Endothelial cell of hepatic sinusoid (primary cell): ENCODE results near the gene UPF1.

Experiments used
- in situ Hi-C: cut with HindIII; loops from 2 replicates; pipeline ENCODE4 v1.10.0; 2017; ENCODE audit warnings: low sequenced_read_pairs

UPF1 gene

GRCh38 chr19:18853755-18854427 lies 22.1 kb downstream of the UPF1 start:
- in situ Hi-C loops, result no loop called here

DNA sequence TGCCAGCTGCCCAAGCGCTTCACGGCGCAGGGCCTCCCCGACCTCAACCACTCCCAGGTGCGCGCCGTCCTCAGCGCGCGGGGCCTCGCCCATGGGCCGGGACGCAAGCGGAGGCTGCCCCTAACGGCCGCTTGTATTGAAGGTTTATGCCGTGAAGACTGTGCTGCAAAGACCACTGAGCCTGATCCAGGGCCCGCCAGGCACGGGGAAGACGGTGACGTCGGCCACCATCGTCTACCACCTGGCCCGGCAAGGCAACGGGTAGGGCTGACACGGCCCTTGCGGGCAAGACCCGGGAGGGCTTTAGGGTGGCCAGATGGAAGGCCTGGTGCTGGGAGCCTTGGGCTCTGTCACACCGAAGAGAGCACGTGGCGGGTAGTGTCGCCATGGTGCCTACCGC lies 23.2 kb downstream of the UPF1 start:
- in situ Hi-C loops, result no loop called here

DNA sequence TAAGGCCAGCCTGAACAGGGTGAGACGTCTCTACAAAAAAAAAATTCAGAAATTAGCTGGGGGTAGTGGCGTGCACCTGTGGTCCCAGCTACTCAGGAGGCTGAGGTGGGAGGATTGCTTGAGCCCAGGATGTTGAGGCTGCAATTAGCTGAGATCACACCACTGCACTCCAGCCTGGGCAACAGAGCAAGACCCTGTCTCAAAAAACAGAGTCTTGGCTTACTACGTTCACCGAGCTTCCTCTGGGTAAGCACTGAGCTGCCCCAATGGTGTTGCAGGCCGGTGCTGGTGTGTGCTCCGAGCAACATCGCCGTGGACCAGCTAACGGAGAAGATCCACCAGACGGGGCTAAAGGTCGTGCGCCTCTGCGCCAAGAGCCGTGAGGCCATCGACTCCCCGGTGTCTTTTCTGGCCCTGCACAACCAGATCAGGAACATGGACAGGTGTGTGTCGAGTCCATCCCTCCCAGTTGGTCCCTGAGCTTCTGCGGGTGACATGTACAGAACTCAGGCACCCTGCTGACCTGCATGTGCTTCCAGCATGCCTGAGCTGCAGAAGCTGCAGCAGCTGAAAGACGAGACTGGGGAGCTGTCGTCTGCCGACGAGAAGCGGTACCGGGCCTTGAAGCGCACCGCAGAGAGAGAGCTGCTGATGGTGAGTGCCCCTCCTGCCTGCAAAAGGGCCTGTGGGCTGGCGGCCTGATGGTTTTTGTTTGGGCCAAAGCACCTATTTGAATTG lies 24.1 kb downstream of the UPF1 start:
- in situ Hi-C loops, result no loop called here

GRCh38 chr19:18856385-18857126 lies 24.8 kb downstream of the UPF1 start:
- in situ Hi-C loops, result no loop called here

- in situ Hi-C loops, result no loop called here
Observed at GRCh38 chr19:18857223-18857622, 25.5 kb downstream of the UPF1 start.

DNA sequence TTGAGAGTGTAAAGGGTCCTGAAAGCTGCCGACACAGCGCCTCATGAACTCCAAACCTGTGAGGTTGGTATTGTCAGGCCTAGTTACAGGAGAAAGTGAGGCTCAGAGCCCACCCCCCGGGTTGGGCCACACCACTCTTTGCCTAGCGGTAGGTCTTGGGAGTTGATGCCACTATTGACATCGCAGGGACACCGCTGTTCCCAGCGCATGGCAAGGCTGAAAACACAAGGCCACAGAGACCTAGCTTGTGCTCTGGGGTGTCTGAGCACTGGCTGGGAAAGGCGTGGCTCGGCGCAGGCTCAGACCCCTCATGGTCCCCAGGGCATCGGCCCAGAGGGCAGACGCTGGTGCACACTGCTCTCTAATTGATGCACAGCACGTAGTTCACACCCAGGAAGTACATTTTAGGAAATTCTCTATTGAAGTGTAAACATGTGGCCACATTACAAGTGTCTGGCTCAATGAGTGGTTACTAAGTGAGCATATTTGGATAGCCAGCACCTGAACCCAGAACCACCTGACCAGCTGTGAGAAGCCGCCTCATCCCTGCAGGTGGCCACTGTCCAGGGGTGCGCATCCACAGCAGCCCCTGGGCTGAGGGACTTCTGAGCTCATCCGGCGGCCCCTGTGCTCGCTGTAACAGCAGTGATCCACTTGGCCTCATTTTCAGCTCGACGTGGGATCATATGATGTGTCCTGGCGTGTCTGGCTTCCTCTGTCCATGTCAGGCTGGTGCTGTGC lies 27.3 kb downstream of the UPF1 start:
- in situ Hi-C loops, result no loop called here

- in situ Hi-C loops, result loop anchor here (10.0 kb wide), 1 partner anchor 65 kb away; the partner anchor contains the start of gene COMP
Observed at GRCh38 chr19:18859676-18860301, 28.0 kb downstream of the UPF1 start.

DNA sequence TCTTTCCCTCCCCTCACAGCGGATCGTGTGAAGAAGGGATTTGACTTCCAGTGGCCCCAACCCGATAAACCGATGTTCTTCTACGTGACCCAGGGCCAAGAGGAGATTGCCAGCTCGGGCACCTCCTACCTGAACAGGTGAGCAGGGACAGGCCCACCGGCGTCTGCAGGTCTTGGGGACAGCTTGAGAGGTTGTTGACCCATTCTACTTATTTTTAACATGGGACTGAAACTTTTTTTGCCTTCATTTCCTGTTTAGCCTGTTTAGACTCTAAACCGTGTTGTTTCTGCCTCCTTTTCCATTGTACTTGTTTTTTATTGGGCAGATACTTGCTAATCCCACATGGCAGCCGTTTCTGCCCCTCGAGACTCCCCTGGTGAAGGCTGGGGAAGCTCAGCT lies 28.5 kb downstream of the UPF1 start:
- in situ Hi-C loops, result loop anchor here (10.0 kb wide), 1 partner anchor 66 kb away; the partner anchor contains the start of gene COMP

DNA sequence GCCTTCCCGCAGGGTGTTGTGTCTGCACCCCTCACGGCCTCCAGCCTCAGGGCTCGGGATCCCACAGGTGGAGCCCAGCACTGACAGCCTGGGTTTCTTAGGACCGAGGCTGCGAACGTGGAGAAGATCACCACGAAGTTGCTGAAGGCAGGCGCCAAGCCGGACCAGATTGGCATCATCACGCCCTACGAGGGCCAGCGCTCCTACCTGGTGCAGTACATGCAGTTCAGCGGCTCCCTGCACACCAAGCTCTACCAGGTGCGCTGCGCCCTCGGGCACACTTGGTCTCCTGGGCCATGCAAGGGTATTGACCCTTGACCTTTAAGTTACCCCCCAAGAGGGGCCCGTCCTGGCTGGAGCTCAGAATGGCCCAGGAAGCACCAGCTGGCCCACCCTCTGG lies 29.0 kb downstream of the UPF1 start:
- in situ Hi-C loops, result loop anchor here (10.0 kb wide), 1 partner anchor 66 kb away; the partner anchor contains the start of gene COMP

- in situ Hi-C loops, result loop anchor here (10.0 kb wide), 1 partner anchor 66 kb away; the partner anchor contains the start of gene COMP
Observed at GRCh38 chr19:18861235-18861634, 29.5 kb downstream of the UPF1 start.

- in situ Hi-C loops, result loop anchor here (10.0 kb wide), 1 partner anchor 67 kb away; the partner anchor contains the start of gene COMP
Observed at GRCh38 chr19:18861917-18862316, 30.2 kb downstream of the UPF1 start.

GRCh38 chr19:18862976-18863842 lies 31.4 kb downstream of the UPF1 start:
- in situ Hi-C loops, result loop anchor here (10.0 kb wide), 1 partner anchor 68 kb away; the partner anchor contains the start of gene COMP

DNA sequence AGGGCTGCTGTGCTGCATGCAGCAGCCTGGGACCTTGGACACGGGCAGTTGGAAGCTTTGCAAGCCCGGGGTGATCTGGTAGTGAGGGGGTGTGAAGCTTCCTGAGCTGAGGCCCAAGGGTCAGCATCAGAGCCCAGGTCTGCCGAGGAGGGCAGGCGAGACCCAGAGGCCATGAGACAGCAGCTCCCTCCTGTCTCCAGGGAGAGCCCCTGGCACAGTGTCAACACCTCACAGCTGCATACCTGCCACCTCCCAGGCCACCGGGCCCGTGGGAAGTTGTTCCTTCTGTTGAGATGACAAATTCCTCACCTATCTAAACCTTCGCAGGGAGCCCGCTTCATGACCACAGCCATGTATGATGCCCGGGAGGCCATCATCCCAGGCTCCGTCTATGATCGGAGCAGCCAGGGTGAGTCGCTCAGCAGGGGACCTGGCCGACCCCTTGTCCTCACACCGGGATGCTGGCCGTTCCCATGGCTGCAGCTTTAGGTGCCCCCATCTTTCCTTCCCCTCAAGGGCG lies 32.1 kb downstream of the UPF1 start:
- in situ Hi-C loops, result loop anchor here (10.0 kb wide), 1 partner anchor 69 kb away; the partner anchor contains the start of gene COMP

DNA sequence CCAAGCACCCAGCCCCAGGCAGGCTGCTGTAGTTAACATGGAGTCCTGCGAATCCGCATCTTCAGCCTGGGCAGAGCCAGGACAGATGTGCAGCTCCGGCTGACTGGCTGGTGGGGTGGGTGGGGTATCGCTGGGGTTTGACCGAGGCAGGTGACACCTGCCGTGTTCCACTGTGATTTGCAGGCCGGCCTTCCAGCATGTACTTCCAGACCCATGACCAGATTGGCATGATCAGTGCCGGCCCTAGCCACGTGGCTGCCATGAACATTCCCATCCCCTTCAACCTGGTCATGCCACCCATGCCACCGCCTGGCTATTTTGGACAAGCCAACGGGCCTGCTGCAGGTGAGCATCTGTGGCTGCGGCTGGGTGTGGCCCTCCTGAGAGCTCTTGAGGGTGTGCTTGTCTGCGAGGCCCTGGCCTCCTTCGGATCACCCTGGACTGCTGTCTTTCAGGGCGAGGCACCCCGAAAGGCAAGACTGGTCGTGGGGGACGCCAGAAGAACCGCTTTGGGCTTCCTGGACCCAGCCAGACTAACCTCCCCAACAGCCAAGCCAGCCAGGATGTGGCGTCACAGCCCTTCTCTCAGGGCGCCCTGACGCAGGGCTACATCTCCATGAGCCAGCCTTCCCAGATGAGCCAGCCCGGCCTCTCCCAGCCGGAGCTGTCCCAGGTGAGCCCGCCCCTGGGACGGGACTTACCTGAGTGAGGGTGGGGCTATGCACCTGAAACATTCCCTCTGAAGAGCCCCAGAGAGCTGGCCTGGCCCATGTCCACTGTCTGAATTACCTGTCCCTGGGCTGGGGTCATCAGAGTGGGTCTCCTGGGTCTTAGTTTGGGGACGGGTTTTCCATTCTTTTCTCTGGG lies 33.6 kb downstream of the UPF1 start:
- in situ Hi-C loops, result loop anchor here (10.0 kb wide), 1 partner anchor 71 kb away; the partner anchor contains the start of gene COMP

- in situ Hi-C loops, result loop anchor here (10.0 kb wide), 1 partner anchor 71 kb away; the partner anchor contains the start of gene COMP
Observed at GRCh38 chr19:18865973-18866799, 34.4 kb downstream of the UPF1 start.

DNA sequence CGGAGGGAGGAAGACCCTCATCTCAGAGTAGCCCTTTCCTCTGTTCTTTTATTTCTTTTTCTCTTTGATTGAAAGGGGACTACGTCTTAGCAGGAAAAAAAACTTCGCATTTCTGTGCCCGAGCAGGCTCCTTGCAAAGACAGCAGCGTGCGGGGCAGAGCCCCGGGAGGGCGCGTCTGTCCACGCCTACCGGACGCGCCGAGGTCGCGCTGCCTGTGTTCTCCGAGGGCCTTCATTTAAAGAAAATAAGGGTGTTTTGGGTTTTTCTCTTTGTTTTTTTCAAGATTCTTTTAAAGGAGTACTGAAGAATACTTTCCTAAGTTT lies 35.0 kb downstream of the UPF1 start:
- in situ Hi-C loops, result loop anchor here (10.0 kb wide), 1 partner anchor 72 kb away; the partner anchor contains the start of gene COMP

- in situ Hi-C loops, result loop anchor here (10.0 kb wide), 1 partner anchor 72 kb away; the partner anchor contains the start of gene COMP
Observed at GRCh38 chr19:18867199-18867598, 35.4 kb downstream of the UPF1 start.
